Activated naive CD4-positive, alpha-beta T cell treated with anti-CD3 and anti-CD28 coated beads for 36 hours (primary cell): ENCODE results near the gene RHBG. TPM values are rescaled to one million over a fixed set of nuclear protein-coding genes. Genes with fewer than 3 reads are reported as not detected.
"Not testable (repeated sequence)": the region's sequence is repeated elsewhere in the genome, so short reads cannot be mapped to it uniquely, and the experiment has no call there.

ENCODE experiments used
- CTCF ChIA-PET: fragments of 350-600 bp; sonication (Branson Sonifier 250); formaldehyde crosslinking; loops from one replicate; lab custom pipeline; 2021; ENCODE audit warnings: antibody characterized with exemption; lab: Charles Lee
- DNase-seq: peaks from one replicate; pipeline ENCODE4 v3.0.0-alpha.2; 2020
- H3K27ac Mint-ChIP-seq: one replicate; pipeline ENCODE4 v1.8.0; 2021; ENCODE audit warnings: mild to moderate bottlenecking, mixed read lengths
- H3K27me3 Mint-ChIP-seq: one replicate; pipeline ENCODE4 v1.8.0; 2021; ENCODE audit warnings: low read depth, mixed read lengths
- H3K36me3 Mint-ChIP-seq: one replicate; pipeline ENCODE4 v1.8.0; 2021; ENCODE audit warnings: low read depth, mixed read lengths
- H3K4me1 Mint-ChIP-seq: one replicate; pipeline ENCODE4 v1.8.0; 2021; ENCODE audit warnings: low read depth, mixed read lengths
- H3K4me3 Mint-ChIP-seq: one replicate; pipeline ENCODE4 v1.8.0; 2021; ENCODE audit warnings: mild to moderate bottlenecking, moderate library complexity, mixed read lengths
- H3K9me3 Mint-ChIP-seq: one replicate; pipeline ENCODE4 v1.8.0; 2021; ENCODE audit warnings: mixed read lengths
- intact Hi-C: fragments of 100-400 bp; cut with micrococcal nuclease; formaldehyde crosslinking; loops from one replicate; pipeline ENCODE4 v1.15.1; 2023
- total RNA-seq, 2 experiments: library from RNA; stranded (reverse); gene quantifications; one replicate each; pipeline ENCODE4 v1.2.3, GENCODE V29; 2021

RHBG gene, protein sequence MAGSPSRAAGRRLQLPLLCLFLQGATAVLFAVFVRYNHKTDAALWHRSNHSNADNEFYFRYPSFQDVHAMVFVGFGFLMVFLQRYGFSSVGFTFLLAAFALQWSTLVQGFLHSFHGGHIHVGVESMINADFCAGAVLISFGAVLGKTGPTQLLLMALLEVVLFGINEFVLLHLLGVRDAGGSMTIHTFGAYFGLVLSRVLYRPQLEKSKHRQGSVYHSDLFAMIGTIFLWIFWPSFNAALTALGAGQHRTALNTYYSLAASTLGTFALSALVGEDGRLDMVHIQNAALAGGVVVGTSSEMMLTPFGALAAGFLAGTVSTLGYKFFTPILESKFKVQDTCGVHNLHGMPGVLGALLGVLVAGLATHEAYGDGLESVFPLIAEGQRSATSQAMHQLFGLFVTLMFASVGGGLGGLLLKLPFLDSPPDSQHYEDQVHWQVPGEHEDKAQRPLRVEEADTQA
- total RNA-seq: not detected

DNA sequence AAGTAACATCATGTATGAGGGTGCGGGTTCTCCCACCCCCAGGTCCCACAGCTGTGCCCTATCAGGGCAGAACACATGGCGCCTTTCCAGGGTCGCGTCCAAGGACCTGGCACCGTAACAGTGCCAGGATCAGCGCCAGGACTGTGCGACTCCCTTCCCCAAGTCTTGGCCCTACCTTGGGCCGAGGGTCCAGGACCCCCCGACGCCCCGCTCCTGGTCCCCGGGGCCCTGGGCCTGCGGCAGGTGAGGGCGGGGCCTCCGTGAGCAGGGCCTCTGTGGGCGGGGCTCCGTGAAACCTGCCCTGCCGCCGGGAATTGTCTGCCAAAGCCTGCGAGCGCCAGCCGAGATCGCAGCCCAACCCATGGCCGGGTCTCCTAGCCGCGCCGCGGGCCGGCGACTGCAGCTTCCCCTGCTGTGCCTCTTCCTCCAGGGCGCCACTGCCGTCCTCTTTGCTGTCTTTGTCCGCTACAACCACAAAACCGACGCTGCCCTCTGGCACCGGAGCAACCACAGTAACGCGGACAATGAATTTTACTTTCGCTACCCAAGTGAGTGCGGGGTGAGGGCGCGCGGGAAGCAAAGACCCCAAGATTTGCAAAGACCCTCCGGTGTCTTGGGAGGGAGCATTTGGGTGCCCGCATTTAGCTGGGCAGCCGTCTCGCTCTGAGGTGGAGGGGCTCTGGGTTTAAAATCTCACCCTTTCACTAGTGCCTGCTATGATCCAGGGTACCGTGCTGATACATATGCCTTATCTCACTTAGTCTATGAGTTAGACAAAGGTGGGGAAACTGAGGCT, at the start of gene RHBG:
RHBG (plus strand) TSS at position 323 of the 796 bp plus-strand sequence; CDS start at position 362, 39 bp downstream.
- peak; percentile 25 for DNase-seq
- CTCF ChIA-PET: no interaction called here
- H3K36me3 Mint-ChIP-seq: no peaks in the 10 kb centered on the region
- H3K27ac Mint-ChIP-seq: no peak within 1 kb of the TSS
- peaks cover 30% of the 10 kb centered on the region for H3K27me3 Mint-ChIP-seq
- intact Hi-C loops: no loop called here
- peak within 1 kb of the TSS; percentile 54 for H3K4me3 Mint-ChIP-seq
- no peaks in the 10 kb centered on the region for H3K9me3 Mint-ChIP-seq
- H3K4me1 Mint-ChIP-seq: peaks cover 4% of the 10 kb centered on the region

DNA sequence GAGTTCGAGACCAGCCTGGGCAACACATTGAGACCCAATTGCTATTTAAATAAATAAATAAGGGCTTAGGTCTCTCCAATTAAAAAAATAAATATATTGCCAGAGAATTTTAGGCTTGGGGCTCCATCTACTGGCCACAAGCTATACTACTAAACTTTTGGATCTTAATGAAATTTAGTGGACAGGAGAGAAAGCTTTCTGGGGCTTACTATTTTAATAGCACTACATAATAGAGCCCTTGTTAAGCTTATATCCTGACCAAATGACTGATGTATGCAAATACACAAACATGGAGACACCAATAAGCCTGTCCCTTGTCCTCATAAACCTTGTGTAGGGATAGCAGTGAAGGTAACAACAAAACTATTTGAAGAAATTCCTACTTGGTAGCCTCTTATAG, 49.3 kb upstream of the RHBG start:
- H3K4me3 Mint-ChIP-seq: no peak overlapping the region
- no peaks in the 10 kb centered on the region for H3K9me3 Mint-ChIP-seq
- no peak overlapping the region for H3K27ac Mint-ChIP-seq
- intact Hi-C loops: loop anchor here (1.0 to 5.0 kb wide), 4 partner anchors 57 to 229 kb away; no protein-coding TSS in a partner anchor
- peak; percentile 38 for DNase-seq
- H3K4me1 Mint-ChIP-seq: no peaks in the 10 kb centered on the region
- H3K36me3 Mint-ChIP-seq: peaks cover 45% of the 10 kb centered on the region
- CTCF ChIA-PET: interaction anchor here (0.6 to 4.1 kb wide), 21 partner anchors 9 to 223 kb away, joined by 3 to 23 read pairs (median 4); partner anchors contain the start of genes SMG5 and TMEM79
- H3K27me3 Mint-ChIP-seq: no peaks in the 10 kb centered on the region

DNA sequence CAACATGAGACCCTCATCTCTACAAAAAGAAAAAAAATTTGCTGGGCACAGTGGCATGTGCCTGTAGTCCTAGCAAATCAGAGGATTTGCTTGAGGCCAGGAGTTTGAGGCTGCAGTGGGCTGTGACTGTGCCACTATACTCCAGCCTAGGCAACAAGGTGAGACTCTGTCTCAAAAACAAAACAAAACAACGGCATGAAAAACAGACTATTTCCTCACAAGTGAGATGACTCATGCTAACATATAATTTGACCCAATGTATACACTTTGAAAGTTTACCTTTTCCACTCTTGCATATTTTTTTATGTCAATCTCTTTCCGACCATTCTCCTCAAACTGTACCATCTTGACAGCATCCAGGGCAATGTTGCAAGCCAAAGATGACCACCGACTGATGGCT, 48.5 kb upstream of the RHBG start:
- Mint-ChIP-seq H3K27me3 (no peaks in the 10 kb centered on the region), H3K36me3 (peaks cover 52% of the 10 kb centered on the region), H3K9me3 (no peaks in the 10 kb centered on the region), H3K4me1 (no peaks in the 10 kb centered on the region), H3K27ac (peak overlapping the region; percentile 31), H3K4me3 (no peak overlapping the region)
- no peak for DNase-seq
- intact Hi-C loops: no loop called here
- CTCF ChIA-PET: interaction anchor here (1.0 to 4.1 kb wide), 4 partner anchors 13 to 178 kb away, joined by 3 to 23 read pairs (median 12); no protein-coding TSS in a partner anchor

DNA sequence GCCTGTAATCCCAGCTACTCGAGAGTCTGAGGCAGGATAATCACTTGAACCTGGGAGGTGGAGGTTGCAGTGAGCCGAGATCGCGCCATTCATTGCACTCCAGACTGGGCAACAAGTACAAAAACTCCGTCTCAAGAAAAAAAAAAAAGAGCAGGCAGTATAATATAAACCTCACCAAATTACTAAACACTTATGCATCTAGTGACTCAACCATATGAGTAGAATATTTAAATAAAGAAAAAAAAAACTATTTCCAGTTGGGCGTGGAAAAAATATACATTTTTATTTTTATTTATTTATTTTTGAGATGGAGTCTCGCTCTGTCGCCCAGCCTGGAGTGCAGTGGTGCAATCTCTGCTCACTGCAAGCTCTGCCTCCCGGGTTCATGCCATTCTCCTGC, 45.8 kb upstream of the RHBG start:
- H3K9me3 Mint-ChIP-seq, H3K4me3 Mint-ChIP-seq, H3K4me1 Mint-ChIP-seq, H3K27ac Mint-ChIP-seq, DNase-seq, intact Hi-C loops, H3K27me3 Mint-ChIP-seq: not testable (repeated sequence)
- peaks cover 44% of the 10 kb centered on the region for H3K36me3 Mint-ChIP-seq
- CTCF ChIA-PET: interaction anchor here (0.7 to 1.4 kb wide), 2 partner anchors 52 to 67 kb away, joined by 3 to 5 read pairs; no protein-coding TSS in a partner anchor

DNA sequence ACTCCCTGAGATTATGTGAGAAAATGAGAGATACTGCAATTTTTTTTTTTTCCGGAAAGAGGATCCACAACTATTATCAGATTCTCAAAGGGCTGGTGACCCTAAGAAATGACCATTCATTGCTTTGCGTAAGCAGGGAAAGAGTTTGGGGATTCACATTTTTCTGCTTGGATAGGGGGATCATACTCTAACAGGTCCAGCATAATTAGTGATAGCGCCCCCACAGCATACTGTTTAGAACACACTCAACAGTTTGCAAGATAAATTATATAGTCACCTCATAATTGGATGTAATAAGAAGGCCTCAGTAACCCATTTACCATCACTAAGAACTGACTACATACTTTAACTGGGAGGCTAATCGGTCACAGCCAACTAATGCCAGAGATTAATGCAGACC, 32.8 kb upstream of the RHBG start:
- DNase-seq: no peak
- Mint-ChIP-seq H3K36me3 (peaks cover 33% of the 10 kb centered on the region), H3K4me3 (peak overlapping the region; percentile 97), H3K27me3 (no peaks in the 10 kb centered on the region), H3K9me3 (no peaks in the 10 kb centered on the region), H3K4me1 (peaks cover 33% of the 10 kb centered on the region), H3K27ac (peak overlapping the region; percentile 44)
- CTCF ChIA-PET: interaction anchor here (0.5 to 3.5 kb wide), 5 partner anchors 15 to 426 kb away, joined by 3 to 23 read pairs (median 3); no protein-coding TSS in a partner anchor
- intact Hi-C loops: loop anchor here (5.0 kb wide), 3 partner anchors 39 to 391 kb away; partner anchors contain the start of genes GLMP, ISG20L2, METTL25B and SSR2

- Mint-ChIP-seq H3K4me1 (peaks cover 33% of the 10 kb centered on the region), H3K9me3 (no peaks in the 10 kb centered on the region), H3K27me3 (no peaks in the 10 kb centered on the region), H3K4me3 (peak overlapping the region; percentile 97), H3K27ac (peak overlapping the region; percentile 93), H3K36me3 (peaks cover 30% of the 10 kb centered on the region)
- DNase-seq: no peak
- intact Hi-C loops: loop anchor here (5.0 kb wide), 3 partner anchors 40 to 390 kb away; partner anchors contain the start of genes GLMP, ISG20L2, METTL25B and SSR2
- CTCF ChIA-PET: interaction anchor here (0.5 to 1.6 kb wide), 6 partner anchors 18 to 523 kb away, joined by 3 to 6 read pairs (median 3); no protein-coding TSS in a partner anchor
These were observed 31.7 kb upstream of the RHBG start for GRCh38 chr1:156337052-156337887.

DNA sequence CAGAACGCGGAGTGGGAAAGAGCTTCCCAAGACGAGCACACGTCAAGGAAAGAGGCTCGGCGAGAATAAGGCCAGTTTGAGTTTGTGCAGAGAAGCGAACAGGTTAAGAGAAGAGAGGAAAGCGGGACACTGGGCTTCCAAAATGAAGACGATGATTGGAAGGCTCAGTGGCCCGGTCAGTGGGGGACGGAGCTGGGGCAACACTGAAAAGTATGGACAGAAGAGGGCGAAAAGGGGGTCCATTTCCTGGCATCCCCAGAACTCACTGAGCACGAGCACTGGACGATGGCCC, 31.2 kb upstream of the RHBG start:
- no peaks in the 10 kb centered on the region for H3K27me3 Mint-ChIP-seq
- peaks cover 30% of the 10 kb centered on the region for H3K36me3 Mint-ChIP-seq
- peaks cover 33% of the 10 kb centered on the region for H3K4me1 Mint-ChIP-seq
- peak overlapping the region; percentile 93 for H3K27ac Mint-ChIP-seq
- CTCF ChIA-PET: interaction anchor here (0.6 to 1.6 kb wide), 5 partner anchors 18 to 522 kb away, joined by 3 to 6 read pairs (median 3); no protein-coding TSS in a partner anchor
- peak overlapping the region; percentile 97 for H3K4me3 Mint-ChIP-seq
- no peaks in the 10 kb centered on the region for H3K9me3 Mint-ChIP-seq
- intact Hi-C loops: loop anchor here (1.0 to 5.0 kb wide), 17 partner anchors 18 to 429 kb away; partner anchors contain the start of genes GLMP, ISG20L2, KHDC4 and LAMTOR2
- peak; percentile 19 for DNase-seq

DNA sequence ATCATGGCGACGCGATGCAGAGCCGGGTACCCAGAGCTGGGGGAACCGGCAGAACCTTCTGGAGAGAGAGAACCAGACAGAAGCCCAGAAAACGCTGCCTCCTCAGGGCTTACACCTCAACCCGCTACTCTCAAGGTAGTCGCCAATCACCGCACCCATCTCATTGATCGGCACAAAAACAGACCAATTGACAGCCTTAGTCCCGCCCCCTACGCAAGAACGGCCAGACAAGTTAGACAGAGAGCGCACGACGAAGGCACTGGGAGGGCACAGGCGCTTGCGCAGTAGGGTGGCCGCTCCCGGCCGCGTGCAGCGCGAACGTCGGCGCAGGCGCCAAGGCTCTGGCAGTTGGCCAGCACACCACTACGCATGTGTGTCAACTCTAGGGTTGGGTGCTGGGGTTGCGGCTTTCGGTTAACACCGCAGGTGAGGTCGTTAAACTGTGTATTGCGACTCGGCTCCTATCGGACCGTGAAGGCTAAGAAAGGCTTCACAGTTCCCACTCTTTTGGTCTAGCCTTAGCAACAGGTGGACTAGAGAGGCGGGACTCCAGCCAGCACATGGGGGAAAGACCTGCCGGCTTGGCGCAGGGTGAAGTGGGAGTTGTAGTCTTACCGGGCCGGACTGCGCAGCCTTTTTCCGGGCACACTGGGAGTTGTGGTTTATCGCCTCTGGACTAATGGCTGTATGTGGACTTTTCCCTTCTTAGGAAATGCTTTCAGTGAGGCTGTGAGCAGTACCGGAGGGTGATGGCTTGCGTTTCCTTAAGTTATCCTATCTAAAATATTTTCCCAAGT, 30.6 kb upstream of the RHBG start, which contains the start of the genes CCT3 and TSACC:
CCT3 (minus strand) TSS at position 113 of the 797 bp plus-strand sequence; CDS start at position 5, 108 bp downstream.
TSACC (plus strand) TSS at position 347 of the 797 bp plus-strand sequence. CDS start 1,232 bp downstream, outside the sequence.
- Mint-ChIP-seq H3K4me3 (peak within 1 kb of the TSS; percentile 97), H3K27ac (peak within 1 kb of the TSS; percentile 93), H3K9me3 (no peaks in the 10 kb centered on the region), H3K4me1 (peaks cover 32% of the 10 kb centered on the region), H3K27me3 (no peaks in the 10 kb centered on the region), H3K36me3 (peaks cover 28% of the 10 kb centered on the region)
- intact Hi-C loops: loop anchor here (1.0 to 5.0 kb wide), 17 partner anchors 18 to 428 kb away; partner anchors contain the start of genes GLMP, ISG20L2, KHDC4 and LAMTOR2
- CTCF ChIA-PET: interaction anchor here (0.8 to 1.6 kb wide), 4 partner anchors 19 to 522 kb away, joined by 3 to 6 read pairs (median 4); no protein-coding TSS in a partner anchor
- DNase-seq: peak; percentile 99

GRCh38 chr1:156342166-156342955, 26.6 kb upstream of the RHBG start:
- H3K36me3 Mint-ChIP-seq: peaks cover under 1% of the 10 kb centered on the region
- peaks cover 2% of the 10 kb centered on the region for H3K27me3 Mint-ChIP-seq
- intact Hi-C loops: no loop called here
- no peak overlapping the region for H3K4me3 Mint-ChIP-seq
- no peaks in the 10 kb centered on the region for H3K9me3 Mint-ChIP-seq
- H3K4me1 Mint-ChIP-seq: peaks cover 4% of the 10 kb centered on the region
- no peak for DNase-seq
- CTCF ChIA-PET: interaction anchor here (0.7 to 1.5 kb wide), 2 partner anchors 31 to 44 kb away, joined by 3 to 4 read pairs; no protein-coding TSS in a partner anchor
- H3K27ac Mint-ChIP-seq: no peak overlapping the region

DNA sequence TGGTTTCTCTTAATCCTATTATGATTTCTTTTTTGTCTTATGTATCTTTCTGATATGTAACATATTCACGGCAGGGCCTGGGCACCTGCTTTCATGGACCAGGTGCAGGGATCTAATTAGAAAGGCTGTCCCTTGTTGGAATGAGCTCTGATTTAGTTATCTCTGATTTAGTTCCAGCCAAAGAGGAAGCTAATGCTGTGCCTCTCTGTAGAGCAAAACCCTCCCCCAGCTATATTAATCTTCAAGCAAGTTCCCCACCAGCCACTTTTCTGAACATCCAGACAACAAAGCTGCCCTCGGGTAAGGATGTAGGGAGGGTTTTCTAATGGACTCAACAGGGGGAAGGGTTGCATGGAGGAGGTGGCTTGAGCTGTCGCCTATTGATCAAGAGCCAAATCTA, 24.6 kb upstream of the RHBG start:
- Mint-ChIP-seq H3K9me3 (no peaks in the 10 kb centered on the region), H3K4me1 (no peaks in the 10 kb centered on the region), H3K36me3 (no peaks in the 10 kb centered on the region), H3K27me3 (peaks cover 2% of the 10 kb centered on the region), H3K4me3 (no peak overlapping the region), H3K27ac (no peak overlapping the region)
- CTCF ChIA-PET: interaction anchor here (1.1 to 2.7 kb wide), 3 partner anchors 14 to 383 kb away, joined by 3 to 13 read pairs (median 3); partner anchors contain the start of gene METTL25B
- intact Hi-C loops: no loop called here
- no peak for DNase-seq
